Stomach smooth muscle (tissue), 2 donors: ENCODE measurements around the gene PNN.
"Not testable (repeated sequence)": the region's sequence is repeated elsewhere in the genome, so short reads cannot be mapped to it uniquely, and the experiment has no call there.

Source experiments
- H3K27ac ChIP-seq: one replicate; pipeline ENCODE4 v1.7.0; 2013; ENCODE audit warnings: mild to moderate bottlenecking, low read length, inconsistent platforms
- H3K27me3 ChIP-seq, 2 donors: one replicate each; pipeline ENCODE4 v1.7.0; 2013; ENCODE audit warnings: low read length in 2 of 2; ENCODE audit not compliant: insufficient read depth in 2 of 2, control insufficient read depth in 1 of 2
- H3K36me3 ChIP-seq, 2 donors: one replicate each; pipeline ENCODE4 v1.7.0; 2013; ENCODE audit warnings: low read length in 2 of 2; ENCODE audit not compliant: control insufficient read depth in 2 of 2, insufficient read depth in 2 of 2
- H3K4me1 ChIP-seq: one replicate; pipeline ENCODE4 v1.7.0; 2013; ENCODE audit warnings: low read length; ENCODE audit not compliant: control insufficient read depth, insufficient read depth
- H3K4me3 ChIP-seq, 2 donors: one replicate each; pipeline ENCODE4 v1.7.0; 2013; ENCODE audit warnings: low read length in 2 of 2
- H3K9ac ChIP-seq, 2 donors: one replicate each; pipeline ENCODE4 v1.7.0; 2013; ENCODE audit warnings: low read length in 2 of 2, mild to moderate bottlenecking in 1 of 2
- H3K9me3 ChIP-seq, 2 donors: one replicate each; pipeline ENCODE4 v1.7.0; 2013; ENCODE audit warnings: low read length in 2 of 2; ENCODE audit not compliant: control insufficient read depth in 2 of 2
- donor health status: healthy.
- donor health status: Pancreatic carcinoma.

Gene PNN

GRCh38 chr14:39211109-39211741 lies 36.2 kb downstream of the PNN start:
- Histone ChIP-seq H3K27me3 (no peaks in the 10 kb centered on the region), H3K9me3 (no peaks in the 10 kb centered on the region), H3K36me3 (no peaks in the 10 kb centered on the region), H3K27ac (no peak overlapping the region), H3K4me1 (no peaks in the 10 kb centered on the region), H3K9ac (no peak overlapping the region), H3K4me3 (no peak overlapping the region)

DNA sequence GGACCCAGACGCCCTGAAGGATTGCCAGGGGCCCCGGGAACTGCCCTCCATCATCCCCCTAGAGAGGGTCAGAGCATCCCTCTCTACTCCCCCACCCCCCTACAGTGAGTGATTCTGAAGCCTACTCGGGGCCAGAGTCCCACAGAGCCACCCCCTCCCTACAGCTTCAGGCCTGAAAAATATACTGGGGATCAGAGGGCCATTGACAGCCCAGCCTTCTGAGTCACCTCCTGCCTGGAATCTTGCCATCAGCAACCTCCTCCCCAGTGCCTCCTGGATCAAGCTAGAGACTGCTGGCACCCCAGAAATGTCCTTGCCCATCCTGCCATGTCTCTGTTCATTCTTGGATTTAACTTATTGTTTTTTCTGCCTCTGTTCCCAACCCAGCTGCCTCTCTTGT lies 37.0 kb downstream of the PNN start:
- Histone ChIP-seq H3K9me3 (no peaks in the 10 kb centered on the region), H3K36me3 (no peaks in the 10 kb centered on the region), H3K27ac (no peak overlapping the region), H3K4me3 (no peak overlapping the region), H3K27me3 (no peaks in the 10 kb centered on the region), H3K9ac (no peak overlapping the region), H3K4me1 (no peaks in the 10 kb centered on the region)

GRCh38 chr14:39212693-39213092 lies 37.6 kb downstream of the PNN start:
- Histone ChIP-seq H3K9ac (no peak overlapping the region), H3K4me1 (no peaks in the 10 kb centered on the region), H3K9me3 (no peaks in the 10 kb centered on the region), H3K4me3 (no peak overlapping the region), H3K27me3 (no peaks in the 10 kb centered on the region), H3K36me3 (no peaks in the 10 kb centered on the region), H3K27ac (no peak overlapping the region)

DNA sequence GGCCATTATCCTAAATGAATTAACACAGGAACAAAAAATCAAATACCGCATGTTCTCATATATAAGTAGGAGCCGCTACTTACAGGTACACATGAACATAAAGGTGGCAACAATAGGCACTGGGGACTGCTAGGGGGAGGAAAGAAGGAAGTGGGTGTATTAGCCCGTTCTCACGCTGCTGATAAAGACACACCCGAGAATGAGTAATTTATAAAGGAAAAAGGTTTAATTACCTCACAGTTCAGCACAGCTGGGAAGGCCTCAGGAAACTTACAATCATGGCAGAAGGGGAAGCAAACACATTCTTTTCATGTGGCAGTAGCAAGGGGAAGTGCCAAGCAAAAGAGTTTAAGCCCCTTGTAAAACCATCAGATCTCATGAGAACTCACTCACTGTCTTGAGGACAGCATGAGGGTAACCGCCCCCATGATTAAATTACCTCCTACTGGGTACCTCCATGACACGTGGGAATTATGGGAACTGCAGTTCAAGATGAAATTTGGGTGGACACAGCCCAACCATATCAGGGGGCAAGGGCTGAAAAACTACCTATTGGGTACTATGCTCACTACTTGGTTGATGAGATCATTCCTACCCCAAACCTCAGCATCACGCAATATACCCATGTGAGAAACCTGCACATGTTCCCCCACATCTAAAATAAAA lies 42.3 kb downstream of the PNN start:
- Histone ChIP-seq H3K9ac (no peak overlapping the region), H3K27me3 (no peaks in the 10 kb centered on the region), H3K4me1 (no peaks in the 10 kb centered on the region), H3K27ac (no peak overlapping the region), H3K4me3 (no peak overlapping the region), H3K9me3 (no peaks in the 10 kb centered on the region), H3K36me3 (no peaks in the 10 kb centered on the region)

DNA sequence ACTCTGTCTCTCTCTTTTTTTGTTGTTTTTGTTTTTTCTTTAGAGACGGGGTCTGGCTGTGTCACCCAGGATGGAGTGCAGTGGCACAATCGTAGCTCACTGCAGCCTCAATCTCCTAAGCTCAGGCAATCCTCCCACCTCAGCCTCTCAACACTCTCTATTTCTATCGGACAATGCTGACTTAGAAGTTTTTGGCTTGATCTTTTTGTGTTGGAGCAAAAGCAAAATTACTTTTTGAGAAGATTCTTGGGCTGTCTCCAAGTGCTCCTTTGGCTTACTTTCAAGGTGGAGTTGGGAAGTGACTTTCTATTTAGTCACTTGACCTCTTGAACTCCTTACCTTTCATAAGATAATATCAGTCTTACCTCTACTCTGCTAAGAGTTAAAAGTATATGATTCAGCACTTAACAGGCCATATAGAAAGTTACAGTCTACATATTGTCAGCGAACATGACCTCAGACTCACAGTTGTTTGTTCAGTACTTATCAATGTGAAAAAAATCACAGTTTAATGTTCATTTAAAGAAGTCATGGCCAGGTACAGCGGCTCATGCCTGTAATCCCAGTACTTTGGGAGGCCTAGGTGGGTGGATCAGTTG lies 43.2 kb downstream of the PNN start:
- Histone ChIP-seq H3K36me3 (no peaks in the 10 kb centered on the region), H3K4me3 (no peak overlapping the region), H3K9ac (no peak overlapping the region), H3K27ac (no peak overlapping the region), H3K9me3 (no peaks in the 10 kb centered on the region), H3K27me3 (no peaks in the 10 kb centered on the region), H3K4me1 (no peaks in the 10 kb centered on the region)

DNA sequence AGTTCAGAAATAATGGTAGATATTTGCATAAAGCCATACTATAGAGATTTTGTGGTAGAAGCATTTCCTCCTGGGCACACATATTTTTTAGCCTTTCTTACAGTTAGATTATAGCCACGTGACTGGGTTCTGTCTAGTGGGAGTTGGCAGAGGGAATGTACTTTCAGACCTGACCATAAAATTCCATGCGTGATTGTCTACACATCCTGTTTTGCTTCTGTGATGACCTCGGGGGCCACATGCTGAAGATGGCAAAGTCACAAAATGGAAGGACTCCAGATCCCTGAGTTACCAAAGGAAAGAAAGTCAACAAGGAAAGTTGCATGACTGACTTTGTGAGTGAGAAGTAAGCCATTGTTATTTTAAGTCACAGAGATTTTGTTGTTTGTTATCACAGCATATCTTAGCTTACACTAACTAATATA lies 44.0 kb downstream of the PNN start:
- Histone ChIP-seq H3K36me3 (no peaks in the 10 kb centered on the region), H3K4me1 (no peaks in the 10 kb centered on the region), H3K27ac (no peak overlapping the region)

DNA sequence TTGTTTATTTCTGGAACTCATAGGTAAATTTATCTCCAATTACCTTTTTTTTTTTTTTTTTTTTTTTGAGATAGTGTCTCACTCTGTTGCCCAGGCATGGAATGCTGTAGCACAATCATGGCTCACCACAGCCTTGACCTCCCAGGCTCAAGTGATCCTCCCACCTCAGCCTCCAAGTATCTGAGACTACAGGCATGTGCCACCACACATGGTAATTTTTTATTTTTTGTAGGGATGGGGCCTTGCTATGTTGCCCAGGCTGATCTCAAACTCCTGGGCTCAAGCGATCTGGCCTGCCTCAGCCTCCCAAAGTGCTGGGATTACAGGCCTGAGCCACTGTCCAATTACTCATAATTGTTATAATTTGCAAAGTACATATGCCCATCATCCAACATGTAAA lies 45.4 kb downstream of the PNN start:
- not testable (repeated sequence) for H3K4me3 ChIP-seq

More for the DNA sequence above, 44.0 kb downstream of the PNN start:
- H3K4me3 ChIP-seq: no peak overlapping the region
- no peaks in the 10 kb centered on the region for H3K27me3 ChIP-seq
- H3K9me3 ChIP-seq: no peaks in the 10 kb centered on the region
- H3K9ac ChIP-seq: no peak overlapping the region

GRCh38 chr14:39228044-39228443 lies 53.0 kb downstream of the PNN start:
- H3K9ac ChIP-seq: no peak overlapping the region
- H3K27me3 ChIP-seq: no peaks in the 10 kb centered on the region
- H3K36me3 ChIP-seq: no peaks in the 10 kb centered on the region
- H3K4me3 ChIP-seq: no peak overlapping the region
- H3K9me3 ChIP-seq: no peaks in the 10 kb centered on the region
- no peaks in the 10 kb centered on the region for H3K4me1 ChIP-seq
- H3K27ac ChIP-seq: no peak overlapping the region

More for the DNA sequence above, 45.4 kb downstream of the PNN start:
- H3K4me1 ChIP-seq, H3K27me3 ChIP-seq, H3K27ac ChIP-seq, H3K9ac ChIP-seq, H3K36me3 ChIP-seq, H3K9me3 ChIP-seq: not testable (repeated sequence)

DNA sequence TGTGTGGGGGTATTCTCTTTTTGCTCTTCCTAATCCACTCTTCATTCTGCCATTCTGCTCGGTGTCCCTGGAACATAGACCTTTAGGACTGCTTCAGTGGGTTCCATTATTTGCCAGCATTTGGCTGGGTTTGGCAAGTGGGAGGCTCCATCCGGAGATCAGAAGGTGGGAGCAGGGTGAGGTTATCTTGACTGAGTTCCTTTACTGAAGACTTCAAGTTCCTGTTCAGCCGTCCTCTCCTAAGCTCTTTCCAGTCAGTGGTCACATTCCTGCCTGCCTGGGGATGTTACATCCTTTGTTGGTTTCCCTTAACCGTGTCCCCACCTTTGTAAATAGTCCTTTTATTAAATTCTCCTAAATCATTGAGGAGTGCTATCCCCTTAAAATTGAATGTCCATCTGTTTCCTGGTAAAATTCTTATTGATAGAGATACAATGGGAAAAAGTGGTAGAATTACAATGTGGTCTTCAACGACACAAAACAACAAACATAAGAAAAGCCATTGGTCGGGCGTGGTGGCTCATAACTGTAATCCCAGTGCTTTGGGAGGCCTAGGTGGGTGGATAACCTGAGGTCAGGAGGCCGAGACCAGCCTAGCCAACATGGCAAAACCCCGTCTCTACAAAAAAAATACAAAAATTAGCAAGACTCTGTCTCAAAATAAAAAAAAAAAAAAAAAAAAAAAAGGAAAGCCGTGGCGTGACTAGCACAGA lies 53.6 kb downstream of the PNN start:
- Histone ChIP-seq H3K36me3 (no peaks in the 10 kb centered on the region), H3K27me3 (no peaks in the 10 kb centered on the region), H3K4me1 (no peaks in the 10 kb centered on the region), H3K9me3 (no peaks in the 10 kb centered on the region), H3K9ac (no peak overlapping the region), H3K27ac (no peak overlapping the region), H3K4me3 (no peak overlapping the region)

DNA sequence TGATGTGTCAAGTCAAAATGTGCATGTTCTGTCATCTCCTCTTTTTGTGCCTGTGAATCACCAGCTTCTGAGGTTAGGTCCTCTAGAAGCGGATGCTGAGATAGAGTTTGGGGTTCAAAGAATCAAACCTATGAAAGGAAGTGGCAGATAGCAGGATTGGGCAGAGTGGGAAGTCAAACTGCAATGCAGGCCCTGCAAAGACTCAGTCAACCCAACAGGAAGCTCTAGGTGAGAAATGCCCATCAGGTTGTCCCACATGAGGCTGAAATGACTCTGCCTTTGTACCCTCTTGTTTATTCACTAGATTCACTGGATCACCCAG lies 54.1 kb downstream of the PNN start:
- no peak overlapping the region for H3K27ac ChIP-seq
- H3K27me3 ChIP-seq: no peaks in the 10 kb centered on the region

More for the DNA sequence above, 54.1 kb downstream of the PNN start:
- no peak overlapping the region for H3K4me3 ChIP-seq
- H3K9me3 ChIP-seq: no peaks in the 10 kb centered on the region
- no peaks in the 10 kb centered on the region for H3K36me3 ChIP-seq
- no peak overlapping the region for H3K9ac ChIP-seq
- H3K4me1 ChIP-seq: no peaks in the 10 kb centered on the region
